OCI-LY7 (cell line): ENCODE results near the gene SLC31A1. TPM values are rescaled to one million over a fixed set of nuclear protein-coding genes. Genes with fewer than 3 reads are reported as not detected.

Experiments used
- BruUV-seq: library from RNA; stranded (reverse); fragments of 400-500 nt; replicated peaks from 2 replicates; lab custom pipeline; 2021; lab: Mats Ljungman, UMichigan
- CTCF ChIA-PET: fragments of 300-600 bp; sonication (Branson Sonifier 250); formaldehyde crosslinking; loops from one replicate; lab custom pipeline; 2022; ENCODE audit warnings: antibody characterized with exemption; ENCODE audit not compliant: unreplicated experiment; lab: Charles Lee
- POLR2A ChIA-PET: fragments of 300-600 bp; sonication (Branson Sonifier 250); formaldehyde crosslinking; loops from one replicate; lab custom pipeline; 2022; ENCODE audit warnings: antibody characterized with exemption; lab: Charles Lee
- DNase-seq: peaks from one replicate; pipeline ENCODE4 v3.0.0-alpha.2; 2015; ENCODE audit warnings: low spot score
- H2AFZ ChIP-seq: fragments of 200-600 bp; sonication (generic), shearing (Covaris generic); 2 replicates; pipeline ENCODE4 v1.6.1; 2014; ENCODE audit warnings: mild to moderate bottlenecking, antibody characterized with exemption, low read length, moderate library complexity
- H3K27ac ChIP-seq: fragments of 200-600 bp; sonication (generic); 2 replicates; pipeline ENCODE4 v1.5.1; 2014; ENCODE audit warnings: mixed run types, low read depth, mild to moderate bottlenecking, moderate library complexity, low read length, inconsistent platforms; ENCODE audit not compliant: poor library complexity, severe bottlenecking
- H3K36me3 ChIP-seq: fragments of 200-600 bp; sonication (generic); 2 replicates; pipeline ENCODE4 v1.6.1; 2014; ENCODE audit warnings: mild to moderate bottlenecking, antibody characterized with exemption, low read length, moderate library complexity, mixed read lengths; ENCODE audit not compliant: insufficient read depth
- H3K4me1 ChIP-seq: fragments of 200-600 bp; sonication (generic); 2 replicates; pipeline ENCODE4 v1.5.1; 2014; ENCODE audit warnings: mild to moderate bottlenecking, low read length; ENCODE audit not compliant: insufficient read depth, poor library complexity, severe bottlenecking
- H3K4me2 ChIP-seq: fragments of 200-600 bp; sonication (generic); 2 replicates; pipeline ENCODE4 v1.6.1; 2014; ENCODE audit warnings: mild to moderate bottlenecking, low read length
- H3K4me3 ChIP-seq: fragments of 200-600 bp; sonication (generic); 2 replicates; pipeline ENCODE4 v1.5.1; 2014; ENCODE audit warnings: mild to moderate bottlenecking, low read depth, low read length; ENCODE audit not compliant: poor library complexity, severe bottlenecking
- H3K79me2 ChIP-seq: fragments of 200-600 bp; sonication (generic); 2 replicates; pipeline ENCODE4 v1.6.1; 2016; ENCODE audit warnings: low read depth, mild to moderate bottlenecking, low read length, moderate library complexity, mixed read lengths; ENCODE audit not compliant: insufficient read depth
- H3K9me2 ChIP-seq: fragments of 200-600 bp; sonication (generic); 2 replicates; pipeline ENCODE4 v1.6.1; 2016; ENCODE audit warnings: mild to moderate bottlenecking, low read length, mixed read lengths; ENCODE audit not compliant: insufficient read depth
- H3K9me3 ChIP-seq: fragments of 200-600 bp; sonication (generic); 2 replicates; pipeline ENCODE4 v1.6.1; 2014; ENCODE audit warnings: mild to moderate bottlenecking, mixed run types, low read length, mixed read lengths
- H4K20me1 ChIP-seq: fragments of 200-600 bp; sonication (generic); 2 replicates; pipeline ENCODE4 v1.6.1; 2014; ENCODE audit warnings: mild to moderate bottlenecking, antibody characterized with exemption, low read length, moderate library complexity, mixed read lengths; ENCODE audit not compliant: insufficient read depth
- CTCF ChIP-seq: fragments of 200-600 bp; sonication (generic); conservative IDR thresholded peaks from 2 replicates; pipeline ENCODE4 v1.5.1; 2014; ENCODE audit warnings: mild to moderate bottlenecking, antibody characterized with exemption, low read length, moderate library complexity, mixed read lengths
- EZH2phosphoT487 ChIP-seq: fragments of 200-600 bp; sonication (generic); IDR thresholded peaks from 2 replicates; pipeline ENCODE4 v1.6.1; 2018; ENCODE audit warnings: low read depth, borderline replicate concordance, mild to moderate bottlenecking, mixed run types, antibody characterized with exemption, low read length, moderate library complexity, mixed read lengths
- intact Hi-C: fragments of 100-400 bp; cut with micrococcal nuclease; formaldehyde crosslinking; loops from one replicate; pipeline ENCODE4 v1.10.0; 2022; ENCODE audit not compliant: unreplicated experiment
- total RNA-seq, 2 experiments: library from RNA; depleted of rRNA in 1 of 2; stranded (reverse); fragments of >200 nt in 1 of 2; shearing (Covaris generic) in 1 of 2; gene quantifications; 2 replicates each; pipeline ENCODE4 v1.2.3, GENCODE V29; 2014 to 2022

Gene SLC31A1
- total RNA-seq, 2 experiments from 2014 or later = 3.9 to 16.7 TPM

- no peaks in the 10 kb centered on the region for H3K9me3 ChIP-seq
- H3K36me3 ChIP-seq = peaks cover 54% of the 10 kb centered on the region
- H3K4me1 ChIP-seq = no peaks in the 10 kb centered on the region
- intact Hi-C loops = no loop called here
- BruUV-seq = no TSS peak
- no peak overlapping the region for H3K27ac ChIP-seq
- H2AFZ ChIP-seq = no peak overlapping the region
- H3K4me2 ChIP-seq = no peak overlapping the region
- no peaks in the 10 kb centered on the region for H3K79me2 ChIP-seq
- CTCF ChIA-PET = no interaction called here
- H3K4me3 ChIP-seq = no peak overlapping the region
- no peaks in the 10 kb centered on the region for H3K9me2 ChIP-seq
- POLR2A ChIA-PET = interaction anchor here (1.2 to 2.0 kb wide), 2 partner anchors 9 to 12 kb away, joined by 3 to 4 read pairs; no protein-coding TSS in a partner anchor
- DNase-seq = no peak
- H4K20me1 ChIP-seq = no peaks in the 10 kb centered on the region
- TF ChIP-seq CTCF = no peak
- TF ChIP-seq EZH2phosphoT487 = no peak
Observed at GRCh38 chr9:113266174-113266573, 44.8 kb downstream of the SLC31A1 start.

- no peaks in the 10 kb centered on the region for H3K79me2 ChIP-seq
- ChIA-PET POLR2A (no interaction called here), CTCF (no interaction called here)
- no peak overlapping the region for H3K4me3 ChIP-seq
- no peak for DNase-seq
- H3K36me3 ChIP-seq = peaks cover 66% of the 10 kb centered on the region
- H3K4me2 ChIP-seq = no peak overlapping the region
- no peak overlapping the region for H3K27ac ChIP-seq
- no peaks in the 10 kb centered on the region for H3K4me1 ChIP-seq
- BruUV-seq = no TSS peak
- no peaks in the 10 kb centered on the region for H4K20me1 ChIP-seq
- no peaks in the 10 kb centered on the region for H3K9me2 ChIP-seq
- TF ChIP-seq EZH2phosphoT487 (no peak), CTCF (no peak)
- no peak overlapping the region for H2AFZ ChIP-seq
- intact Hi-C loops = no loop called here
- H3K9me3 ChIP-seq = no peaks in the 10 kb centered on the region
Observed at GRCh38 chr9:113267911-113268566, 46.7 kb downstream of the SLC31A1 start.

GRCh38 chr9:113269355-113269754, 48.0 kb downstream of the SLC31A1 start:
- no TSS peak for BruUV-seq

More at GRCh38 chr9:113269355-113269754, 48.0 kb downstream of the SLC31A1 start:
- Histone ChIP-seq H3K9me3 (no peaks in the 10 kb centered on the region), H3K4me3 (no peak overlapping the region), H3K9me2 (no peaks in the 10 kb centered on the region), H4K20me1 (peaks cover 5% of the 10 kb centered on the region; the same call in 1 of the 2 replicates), H3K79me2 (peaks cover 11% of the 10 kb centered on the region; the same call in 1 of the 2 replicates), H3K4me2 (no peak overlapping the region), H3K4me1 (peaks cover 7% of the 10 kb centered on the region), H3K27ac (no peak overlapping the region), H2AFZ (no peak overlapping the region), H3K36me3 (peaks cover 71% of the 10 kb centered on the region)
- ChIA-PET CTCF (interaction anchor here (1.1 kb wide), 1 partner anchor 141 kb away, joined by 3 read pairs; no protein-coding TSS in a partner anchor), POLR2A (interaction anchor here (1.3 kb wide), 1 partner anchor 134 kb away, joined by 3 read pairs; no protein-coding TSS in a partner anchor)
- intact Hi-C loops = no loop called here
- TF ChIP-seq EZH2phosphoT487 = no peak
- no peak for TF ChIP-seq CTCF
- DNase-seq = no peak
